Endothelial cell of umbilical vein (primary cell): ENCODE data around the gene RGS10. TPM values are rescaled to one million over a fixed set of nuclear protein-coding genes. Genes with fewer than 3 reads are reported as not detected.

Source experiments
- BruUV-seq: library from RNA; stranded (reverse); fragments of 400-500 nt; replicated peaks from 2 replicates; lab custom pipeline; 2021; lab: Mats Ljungman, UMichigan
- CTCF ChIA-PET: fragments of 300-600, 350-600 bp; sonication (Branson Sonifier 250); formaldehyde crosslinking; loops from one replicate; lab custom pipeline; 2021; ENCODE audit warnings: antibody characterized with exemption, inconsistent platforms; lab: Charles Lee
- POLR2A ChIA-PET: fragments of 300-600, 350-600 bp; sonication (Branson Sonifier 250); formaldehyde crosslinking; loops from one replicate; lab custom pipeline; 2021; ENCODE audit warnings: antibody characterized with exemption, inconsistent platforms; lab: Charles Lee
- DNase-seq: peaks from one replicate; pipeline ENCODE4 v3.0.0-alpha.2; 2011; ENCODE audit warnings: low read depth, low spot score
- FAIRE-seq: peaks from 2 replicates; lab custom pipeline; 2011; peaks lifted over from hg19 to GRCh38; lab: Jason Lieb, UNC
- H2AFZ ChIP-seq: 2 replicates; pipeline ENCODE4 v1.6.0; 2012; ENCODE audit warnings: low read depth, low read length, control low read depth, inconsistent platforms
- H3K27ac ChIP-seq: 2 replicates; pipeline ENCODE4 v1.5.1; 2011; ENCODE audit warnings: low read depth, mild to moderate bottlenecking, control low read depth, low read length, moderate library complexity; ENCODE audit not compliant: insufficient read depth
- H3K27me3 ChIP-seq, 2 experiments: 2 replicates each; pipeline versions ENCODE4 v1.6.0 to v1.6.1; 2011; ENCODE audit warnings: low read length in 2 of 2, mixed read lengths in 1 of 2; ENCODE audit not compliant: control insufficient read depth in 2 of 2, insufficient read depth in 2 of 2
- H3K36me3 ChIP-seq, 2 experiments: 2 replicates in 1 of 2; 3 replicates in 1 of 2; pipeline ENCODE4 v1.5.1; 2011; ENCODE audit warnings: low read length in 2 of 2, mild to moderate bottlenecking in 1 of 2, moderate library complexity in 1 of 2; ENCODE audit not compliant: control insufficient read depth in 2 of 2, insufficient read depth in 2 of 2; ENCODE audit errors: extremely low read depth in 1 of 2
- H3K4me1 ChIP-seq: 3 replicates; pipeline ENCODE4 v1.5.1; 2011; ENCODE audit warnings: mild to moderate bottlenecking, low read length; ENCODE audit not compliant: control insufficient read depth, insufficient read depth; ENCODE audit errors: extremely low read depth
- H3K4me2 ChIP-seq: 2 replicates; pipeline ENCODE4 v1.6.1; 2011; ENCODE audit warnings: low read length, control low read depth, mixed read lengths; ENCODE audit not compliant: insufficient read depth
- H3K4me3 ChIP-seq, 3 experiments: fragments of 200-600 bp in 1 of 3; sonication (generic), shearing (Covaris generic) in 1 of 3; replicated peaks in 1 of 3; 2 replicates each; pipeline ENCODE4 v1.5.1; 2011 to 2016; ENCODE audit warnings: control low read depth in 3 of 3, low read length in 3 of 3, mild to moderate bottlenecking in 2 of 3, inconsistent platforms in 1 of 3, low read depth in 1 of 3, moderate library complexity in 1 of 3; ENCODE audit not compliant: insufficient read depth in 1 of 3
- H3K79me2 ChIP-seq: 2 replicates; pipeline ENCODE4 v1.6.0; 2012; ENCODE audit warnings: low read length, inconsistent platforms; ENCODE audit not compliant: control insufficient read depth, insufficient read depth
- H3K9ac ChIP-seq: replicated peaks from 2 replicates; pipeline ENCODE3; 2011; ENCODE audit warnings: low read length, control low read depth; ENCODE audit not compliant: insufficient read depth; ENCODE audit errors: extremely low read depth
- H3K9me1 ChIP-seq: replicated peaks from 3 replicates; pipeline ENCODE4 v1.6.0; 2011; ENCODE audit warnings: mild to moderate bottlenecking, low read length; ENCODE audit not compliant: control insufficient read depth, insufficient read depth; ENCODE audit errors: extremely low read depth
- H3K9me3 ChIP-seq: replicated peaks from 2 replicates; pipeline ENCODE4 v1.5.1; 2012; ENCODE audit warnings: low read length, inconsistent platforms; ENCODE audit not compliant: control insufficient read depth, insufficient read depth
- H4K20me1 ChIP-seq: replicated peaks from 2 replicates; pipeline ENCODE3; 2011; ENCODE audit warnings: mild to moderate bottlenecking, low read length; ENCODE audit not compliant: control insufficient read depth, insufficient read depth; ENCODE audit errors: extremely low read depth
- CTCF ChIP-seq, 2 donors: IDR thresholded peaks; 1 replicate in 1 of 2; 2 replicates in 1 of 2; pipeline ENCODE4 v1.5.1; 2011; ENCODE audit warnings: low read length in 2 of 2, mild to moderate bottlenecking in 2 of 2, moderate library complexity in 2 of 2, control low read depth in 1 of 2, inconsistent platforms in 1 of 2, low read depth in 1 of 2; ENCODE audit not compliant: insufficient read depth in 1 of 2; ENCODE audit errors: extremely low read depth in 1 of 2
- EZH2 ChIP-seq: IDR thresholded peaks from 2 replicates; pipeline ENCODE4 v1.6.1; 2012; ENCODE audit warnings: borderline replicate concordance, low read depth, mild to moderate bottlenecking, moderate library complexity, low read length, inconsistent platforms; ENCODE audit not compliant: severe bottlenecking
- FOS ChIP-seq: IDR thresholded peaks from 2 replicates; pipeline ENCODE4 v1.6.1; 2011; ENCODE audit warnings: mild to moderate bottlenecking, low read length, moderate library complexity, borderline replicate concordance; ENCODE audit not compliant: insufficient read depth
- GATA2 ChIP-seq: IDR thresholded peaks from 2 replicates; pipeline ENCODE4 v1.7.0; 2011; ENCODE audit warnings: low read depth, mild to moderate bottlenecking, moderate library complexity, mixed read lengths, low read length; ENCODE audit not compliant: insufficient read length, insufficient read depth
- JUN ChIP-seq: IDR thresholded peaks from 2 replicates; pipeline ENCODE4 v1.6.1; 2011; ENCODE audit warnings: borderline replicate concordance, low read depth; ENCODE audit not compliant: insufficient read length, insufficient read depth
- MAX ChIP-seq: IDR thresholded peaks from 2 replicates; pipeline ENCODE4 v1.6.1; 2011; ENCODE audit not compliant: insufficient read depth, insufficient read length
- MYC ChIP-seq: IDR thresholded peaks from one replicate; pipeline ENCODE4 v1.6.1; 2011; ENCODE audit warnings: mild to moderate bottlenecking, low read depth, low read length
- POLR2A ChIP-seq: IDR thresholded peaks from 2 replicates; pipeline ENCODE4 v1.6.1; 2012; ENCODE audit warnings: low read depth, mild to moderate bottlenecking, control low read depth, low read length
- POLR2AphosphoS5 ChIP-seq: IDR thresholded peaks from 2 replicates; pipeline ENCODE4 v1.6.1; 2012; ENCODE audit warnings: low read depth, mild to moderate bottlenecking, control low read depth, low read length, moderate library complexity; ENCODE audit not compliant: insufficient read depth
- dilution Hi-C: fragments of 300-500 bp; cut with MboI; formaldehyde crosslinking; loops from one replicate; pipeline ENCODE4 v1.15.0; 2019; ENCODE audit warnings: low sequenced_read_pairs; ENCODE audit not compliant: extremely low pct_ligation_motif_present
- intact Hi-C: fragments of 100-400 bp; cut with micrococcal nuclease; formaldehyde crosslinking; loops from one replicate; pipeline ENCODE4 v1.10.0; 2022
- polyA plus RNA-seq, 4 experiments: library from polyadenylated mRNA; depleted of rRNA in 3 of 4; stranded (reverse) in 3 of 4; unstranded in 1 of 4; fragments of >200 nt; gene quantifications; 2 replicates each; pipeline versions ENCODE4 v1.2.1 to v1.2.3, GENCODE V29; 2011 to 2012; ENCODE audit warnings: missing spikeins in 1 of 4
- total RNA-seq: library from RNA; stranded (reverse); gene quantifications from 2 replicates; pipeline ENCODE4 v1.2.3, GENCODE V29; 2021

Gene RGS10
- total and polyA plus RNA-seq, 2 donors (not counting 3 experiments of a cell fraction or from before 2014, with no cell fraction given), result 7.8 to 22.4 TPM

- no TSS peak for BruUV-seq
- Histone ChIP-seq H2AFZ (no peak overlapping the region), H3K36me3 (no peaks in the 10 kb centered on the region), H3K9me1 (no peaks in the 10 kb centered on the region), H3K9me3 (no peaks in the 10 kb centered on the region), H3K4me2 (no peak overlapping the region), H3K4me3 (no peak overlapping the region), H4K20me1 (no peaks in the 10 kb centered on the region), H3K79me2 (no peaks in the 10 kb centered on the region), H3K9ac (no peak overlapping the region), H3K27me3 (peaks cover 8 to 19% of the 10 kb centered on the region in 2 experiments), H3K4me1 (no peaks in the 10 kb centered on the region), H3K27ac (no peak overlapping the region)
- intact Hi-C loops (no loop called here), dilution Hi-C loops (no loop called here)
- ChIA-PET POLR2A (no interaction called here), CTCF (interaction anchor here (1.4 to 2.1 kb wide), 2 partner anchors 24 to 77 kb away, joined by 4 to 11 read pairs; no protein-coding TSS in a partner anchor)
- FAIRE-seq, result no peak
- TF ChIP-seq MYC, result no peak
- TF ChIP-seq EZH2, result no peak
- TF ChIP-seq JUN, result no peak
- TF ChIP-seq MAX, result no peak
- no peak for TF ChIP-seq POLR2AphosphoS5
- TF ChIP-seq CTCF (IDR thresholded peaks at IDR 0.05; ENCODE audit: extremely low read depth in 1 of 2, insufficient read depth in 1 of 2, low read depth in 1 of 2, low read length in 2 of 2), result no peak
- TF ChIP-seq POLR2A, result no peak
- no peak for TF ChIP-seq FOS
- no peak for TF ChIP-seq GATA2
- DNase-seq, result no peak
Measured at GRCh38 chr10:119466076-119466475, 76.4 kb downstream of the RGS10 start.
